ENCODE measurements around the gene ASIC4. TPM values are rescaled to one million over a fixed set of nuclear protein-coding genes. Genes with fewer than 3 reads are reported as not detected.

ASIC4 gene
- total and polyA plus RNA-seq, 9 of the 15 experiments (the other 6 are each of a cell fraction or from before 2014, with no cell fraction given) = 0.07 to 19.2 (median 4.8) TPM

DNA sequence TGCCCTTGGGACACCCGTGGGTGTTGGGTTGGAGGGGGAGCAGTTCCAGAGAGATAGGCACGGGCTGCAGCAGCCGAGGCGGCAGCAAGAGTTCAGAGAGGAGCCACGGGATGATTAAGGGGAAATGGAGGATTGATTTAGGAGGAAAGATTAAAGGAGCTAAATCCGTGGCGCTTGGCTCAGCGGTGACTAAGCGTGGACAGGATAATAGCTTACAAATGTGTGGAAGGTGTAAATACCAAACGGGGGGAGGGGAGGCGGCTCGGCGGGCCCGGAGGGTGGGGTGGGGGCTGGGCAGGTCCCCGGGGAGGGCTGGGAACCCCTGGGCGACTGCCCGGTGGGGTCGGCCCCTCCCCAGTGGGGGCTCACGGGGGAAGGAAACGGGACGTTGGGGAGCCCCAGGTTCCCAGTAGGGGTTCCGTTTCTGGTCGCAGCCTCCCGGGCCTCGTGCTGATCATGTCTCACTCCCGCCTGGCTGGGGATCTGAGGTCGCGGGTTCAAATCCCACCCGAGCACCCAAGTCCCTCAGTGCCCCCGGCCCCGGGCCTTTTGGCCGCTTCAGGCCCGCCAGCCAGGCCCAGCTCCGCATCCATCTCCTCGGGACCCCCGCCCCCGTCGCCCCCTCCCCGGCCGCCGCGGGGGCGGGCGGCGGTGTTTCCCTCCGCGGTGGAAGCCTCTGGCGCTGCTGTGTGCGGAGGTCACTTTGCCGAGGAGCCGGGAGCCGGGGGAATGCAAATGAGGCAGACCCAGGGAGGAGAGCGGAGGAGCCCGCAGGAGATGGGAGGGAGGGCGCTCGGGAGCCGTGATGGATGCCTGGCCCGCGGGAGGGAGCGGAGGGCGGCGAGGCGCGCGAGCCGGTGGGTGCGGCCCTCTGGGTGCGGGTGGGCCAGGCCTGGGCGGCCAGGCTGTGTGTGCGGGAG, 8.1 kb downstream of the ASIC4 start (continued):
- TF ChIP-seq, protein P1, sequence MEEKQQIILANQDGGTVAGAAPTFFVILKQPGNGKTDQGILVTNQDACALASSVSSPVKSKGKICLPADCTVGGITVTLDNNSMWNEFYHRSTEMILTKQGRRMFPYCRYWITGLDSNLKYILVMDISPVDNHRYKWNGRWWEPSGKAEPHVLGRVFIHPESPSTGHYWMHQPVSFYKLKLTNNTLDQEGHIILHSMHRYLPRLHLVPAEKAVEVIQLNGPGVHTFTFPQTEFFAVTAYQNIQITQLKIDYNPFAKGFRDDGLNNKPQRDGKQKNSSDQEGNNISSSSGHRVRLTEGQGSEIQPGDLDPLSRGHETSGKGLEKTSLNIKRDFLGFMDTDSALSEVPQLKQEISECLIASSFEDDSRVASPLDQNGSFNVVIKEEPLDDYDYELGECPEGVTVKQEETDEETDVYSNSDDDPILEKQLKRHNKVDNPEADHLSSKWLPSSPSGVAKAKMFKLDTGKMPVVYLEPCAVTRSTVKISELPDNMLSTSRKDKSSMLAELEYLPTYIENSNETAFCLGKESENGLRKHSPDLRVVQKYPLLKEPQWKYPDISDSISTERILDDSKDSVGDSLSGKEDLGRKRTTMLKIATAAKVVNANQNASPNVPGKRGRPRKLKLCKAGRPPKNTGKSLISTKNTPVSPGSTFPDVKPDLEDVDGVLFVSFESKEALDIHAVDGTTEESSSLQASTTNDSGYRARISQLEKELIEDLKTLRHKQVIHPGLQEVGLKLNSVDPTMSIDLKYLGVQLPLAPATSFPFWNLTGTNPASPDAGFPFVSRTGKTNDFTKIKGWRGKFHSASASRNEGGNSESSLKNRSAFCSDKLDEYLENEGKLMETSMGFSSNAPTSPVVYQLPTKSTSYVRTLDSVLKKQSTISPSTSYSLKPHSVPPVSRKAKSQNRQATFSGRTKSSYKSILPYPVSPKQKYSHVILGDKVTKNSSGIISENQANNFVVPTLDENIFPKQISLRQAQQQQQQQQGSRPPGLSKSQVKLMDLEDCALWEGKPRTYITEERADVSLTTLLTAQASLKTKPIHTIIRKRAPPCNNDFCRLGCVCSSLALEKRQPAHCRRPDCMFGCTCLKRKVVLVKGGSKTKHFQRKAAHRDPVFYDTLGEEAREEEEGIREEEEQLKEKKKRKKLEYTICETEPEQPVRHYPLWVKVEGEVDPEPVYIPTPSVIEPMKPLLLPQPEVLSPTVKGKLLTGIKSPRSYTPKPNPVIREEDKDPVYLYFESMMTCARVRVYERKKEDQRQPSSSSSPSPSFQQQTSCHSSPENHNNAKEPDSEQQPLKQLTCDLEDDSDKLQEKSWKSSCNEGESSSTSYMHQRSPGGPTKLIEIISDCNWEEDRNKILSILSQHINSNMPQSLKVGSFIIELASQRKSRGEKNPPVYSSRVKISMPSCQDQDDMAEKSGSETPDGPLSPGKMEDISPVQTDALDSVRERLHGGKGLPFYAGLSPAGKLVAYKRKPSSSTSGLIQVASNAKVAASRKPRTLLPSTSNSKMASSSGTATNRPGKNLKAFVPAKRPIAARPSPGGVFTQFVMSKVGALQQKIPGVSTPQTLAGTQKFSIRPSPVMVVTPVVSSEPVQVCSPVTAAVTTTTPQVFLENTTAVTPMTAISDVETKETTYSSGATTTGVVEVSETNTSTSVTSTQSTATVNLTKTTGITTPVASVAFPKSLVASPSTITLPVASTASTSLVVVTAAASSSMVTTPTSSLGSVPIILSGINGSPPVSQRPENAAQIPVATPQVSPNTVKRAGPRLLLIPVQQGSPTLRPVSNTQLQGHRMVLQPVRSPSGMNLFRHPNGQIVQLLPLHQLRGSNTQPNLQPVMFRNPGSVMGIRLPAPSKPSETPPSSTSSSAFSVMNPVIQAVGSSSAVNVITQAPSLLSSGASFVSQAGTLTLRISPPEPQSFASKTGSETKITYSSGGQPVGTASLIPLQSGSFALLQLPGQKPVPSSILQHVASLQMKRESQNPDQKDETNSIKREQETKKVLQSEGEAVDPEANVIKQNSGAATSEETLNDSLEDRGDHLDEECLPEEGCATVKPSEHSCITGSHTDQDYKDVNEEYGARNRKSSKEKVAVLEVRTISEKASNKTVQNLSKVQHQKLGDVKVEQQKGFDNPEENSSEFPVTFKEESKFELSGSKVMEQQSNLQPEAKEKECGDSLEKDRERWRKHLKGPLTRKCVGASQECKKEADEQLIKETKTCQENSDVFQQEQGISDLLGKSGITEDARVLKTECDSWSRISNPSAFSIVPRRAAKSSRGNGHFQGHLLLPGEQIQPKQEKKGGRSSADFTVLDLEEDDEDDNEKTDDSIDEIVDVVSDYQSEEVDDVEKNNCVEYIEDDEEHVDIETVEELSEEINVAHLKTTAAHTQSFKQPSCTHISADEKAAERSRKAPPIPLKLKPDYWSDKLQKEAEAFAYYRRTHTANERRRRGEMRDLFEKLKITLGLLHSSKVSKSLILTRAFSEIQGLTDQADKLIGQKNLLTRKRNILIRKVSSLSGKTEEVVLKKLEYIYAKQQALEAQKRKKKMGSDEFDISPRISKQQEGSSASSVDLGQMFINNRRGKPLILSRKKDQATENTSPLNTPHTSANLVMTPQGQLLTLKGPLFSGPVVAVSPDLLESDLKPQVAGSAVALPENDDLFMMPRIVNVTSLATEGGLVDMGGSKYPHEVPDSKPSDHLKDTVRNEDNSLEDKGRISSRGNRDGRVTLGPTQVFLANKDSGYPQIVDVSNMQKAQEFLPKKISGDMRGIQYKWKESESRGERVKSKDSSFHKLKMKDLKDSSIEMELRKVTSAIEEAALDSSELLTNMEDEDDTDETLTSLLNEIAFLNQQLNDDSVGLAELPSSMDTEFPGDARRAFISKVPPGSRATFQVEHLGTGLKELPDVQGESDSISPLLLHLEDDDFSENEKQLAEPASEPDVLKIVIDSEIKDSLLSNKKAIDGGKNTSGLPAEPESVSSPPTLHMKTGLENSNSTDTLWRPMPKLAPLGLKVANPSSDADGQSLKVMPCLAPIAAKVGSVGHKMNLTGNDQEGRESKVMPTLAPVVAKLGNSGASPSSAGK (IDR thresholded peaks at IDR 0.05) = peak; percentile 65
- peak; percentile 78 for TF ChIP-seq RBFOX2 (IDR thresholded peaks at IDR 0.05; ENCODE audit: low read depth, low read length)
- TF ChIP-seq CC2D1A (IDR thresholded peaks at IDR 0.05) = no peak
- TF ChIP-seq CCNT2 (IDR thresholded peaks at IDR 0.05; ENCODE audit: borderline replicate concordance, extremely low read depth, insufficient read length, low read depth, low read length) = peak; percentile 44
- peak; percentile 77 for TF ChIP-seq ZFX (CRISPR knock-in tag; IDR thresholded peaks at IDR 0.05)
- peak; percentile 62 for TF ChIP-seq CBFA2T3 (IDR thresholded peaks at IDR 0.05)
- peak; percentile 40 for TF ChIP-seq BRD9 (IDR thresholded peaks at IDR 0.05; ENCODE audit: low read depth, partially characterized antibody)
- TF ChIP-seq POLR2G (IDR thresholded peaks at IDR 0.05; ENCODE audit: low read depth, low read length) = peak; percentile 81
- peak; percentile 48; the same call in 1 of the 2 replicates for TF ChIP-seq EP300 (IDR thresholded peaks at IDR 0.05; ENCODE audit: low read length)
- no peak for TF ChIP-seq ELF2 (CRISPR knock-in tag; IDR thresholded peaks at IDR 0.05)
- TF ChIP-seq SMAD4 (CRISPR knock-in tag; conservative IDR thresholded peaks at IDR 0.05) = peak; percentile 53; the same call in 1 of the 2 replicates
- peak; percentile 72 for TF ChIP-seq ARID1B (IDR thresholded peaks at IDR 0.05)
- TF ChIP-seq, protein P2, sequence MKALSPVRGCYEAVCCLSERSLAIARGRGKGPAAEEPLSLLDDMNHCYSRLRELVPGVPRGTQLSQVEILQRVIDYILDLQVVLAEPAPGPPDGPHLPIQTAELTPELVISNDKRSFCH (CRISPR knock-in tag; IDR thresholded peaks at IDR 0.05) = no peak
- TF ChIP-seq, protein P2 (tag; IDR thresholded peaks at IDR 0.05) = no peak

Data from K562 (cell line).